Thyroid gland (tissue), 4 donors: ENCODE results near the gene ZNF469. TPM values are rescaled to one million over a fixed set of nuclear protein-coding genes. Genes with fewer than 3 reads are reported as not detected.
"Not testable (repeated sequence)": the region's sequence is repeated elsewhere in the genome, so short reads cannot be mapped to it uniquely, and the experiment has no call there.

Experiments
- DNase-seq, 2 donors: peaks; one replicate each; pipeline ENCODE4 v3.0.0-alpha.2; 2019
- H3K27ac ChIP-seq, 3 donors: fragments of 200-600 bp; sonication (generic); 1 replicate in 2 of 3; 2 replicates in 1 of 3; pipeline ENCODE4 v1.5.1; 2016 to 2019; ENCODE audit warnings: mild to moderate bottlenecking in 1 of 3, moderate library complexity in 1 of 3
- H3K27me3 ChIP-seq: fragments of 200-600 bp; sonication (generic); one replicate; pipeline ENCODE4 v1.5.1; 2019
- H3K36me3 ChIP-seq, 2 donors: fragments of 200-600 bp; sonication (generic); one replicate each; pipeline ENCODE4 v1.5.1; 2016 to 2019
- H3K4me1 ChIP-seq, 2 donors: fragments of 200-600 bp; sonication (generic); one replicate each; pipeline ENCODE4 v1.5.1; 2017 to 2019
- H3K4me3 ChIP-seq, 3 donors: fragments of 200-600 bp; sonication (generic); replicated peaks in 1 of 3; 1 replicate in 2 of 3; 2 replicates in 1 of 3; pipeline ENCODE4 v1.5.1; 2016; ENCODE audit warnings: mild to moderate bottlenecking in 1 of 3
- H3K9me3 ChIP-seq: fragments of 200-600 bp; sonication (generic); one replicate; pipeline ENCODE4 v1.5.1; 2017
- POLR2A ChIP-seq, 2 donors: fragments of 450-650 bp; IDR thresholded peaks; one replicate each; pipeline ENCODE4 v1.6.1; 2017; ENCODE audit warnings: antibody characterized with exemption in 2 of 2, mild to moderate bottlenecking in 2 of 2, moderate library complexity in 1 of 2
- WGBS, 2 donors: methylation state at CpG; one replicate each; pipeline ENCODE4 v1.1.5; 2017; 5-methylcytosine and 5-hydroxymethylcytosine counted together
- intact Hi-C: fragments of 100-400 bp; cut with DNase I; formaldehyde crosslinking; loops from one replicate; pipeline ENCODE4 v1.15.1; 2023
- total RNA-seq, 4 donors: library from RNA; depleted of rRNA; stranded (reverse); fragments of >200 nt; gene quantifications; one replicate each; pipeline ENCODE4 v1.2.3, GENCODE V29; 2016
- TF ChIP-seq, protein P1 (sequence below), 6 experiments: fragments of 200-600 bp in 3 of 6; fragments of 450-650 bp in 3 of 6; sonication (generic) in 3 of 6; IDR thresholded peaks; one replicate each; pipeline ENCODE4 v1.5.1; 2016 to 2019; ENCODE audit warnings: antibody characterized with exemption in 6 of 6, mild to moderate bottlenecking in 2 of 6, inconsistent platforms in 1 of 6, moderate library complexity in 1 of 6

Gene ZNF469
- total RNA-seq, 4 donors from 2014 or later = 0.22 to 0.96 (median 0.32) TPM

DNA sequence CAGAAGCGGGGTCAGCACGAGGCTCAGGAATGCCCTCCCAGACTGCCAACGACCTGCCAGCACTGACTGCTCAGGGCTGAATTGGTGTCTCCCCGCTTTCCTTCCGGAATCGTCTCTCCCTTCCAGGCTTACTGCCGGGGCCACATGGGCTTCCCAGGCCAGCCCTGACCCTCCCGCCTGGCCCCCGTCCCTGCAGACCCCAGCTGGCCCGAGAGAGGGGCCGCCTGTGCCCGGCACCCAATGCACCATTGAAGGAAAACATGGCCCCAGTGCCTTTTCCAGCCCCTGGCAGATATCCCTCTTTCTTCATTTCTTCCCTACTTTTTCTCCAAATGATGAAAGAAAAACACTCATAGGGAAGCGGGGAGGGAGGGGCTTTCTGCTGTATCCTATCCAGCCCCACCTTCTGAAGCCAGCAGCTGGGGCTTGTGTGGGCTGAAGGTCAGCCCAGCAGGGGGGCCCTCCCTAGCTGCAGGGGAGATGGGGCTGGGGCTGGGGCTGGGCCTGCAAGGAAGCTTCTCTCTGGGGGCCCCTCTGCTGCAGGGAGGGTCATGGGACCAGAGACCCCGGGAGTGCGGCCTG is 25.9 kb downstream of the ZNF469 start:
- 64 to 73% methylated on average over 13 to 15 of the region's 15 CpGs for WGBS, 2 donors
- H3K27ac ChIP-seq = no peak overlapping the region
- H3K9me3 ChIP-seq = no peaks in the 10 kb centered on the region
- H3K4me3 ChIP-seq = no peak overlapping the region
- intact Hi-C loops = no loop called here
- H3K4me1 ChIP-seq = no peaks in the 10 kb centered on the region
- H3K36me3 ChIP-seq = no peaks in the 10 kb centered on the region
- no peaks in the 10 kb centered on the region for H3K27me3 ChIP-seq
- DNase-seq = no peak
- no peak for TF ChIP-seq POLR2A (IDR thresholded peaks at IDR 0.05)
- TF ChIP-seq, protein P1, sequence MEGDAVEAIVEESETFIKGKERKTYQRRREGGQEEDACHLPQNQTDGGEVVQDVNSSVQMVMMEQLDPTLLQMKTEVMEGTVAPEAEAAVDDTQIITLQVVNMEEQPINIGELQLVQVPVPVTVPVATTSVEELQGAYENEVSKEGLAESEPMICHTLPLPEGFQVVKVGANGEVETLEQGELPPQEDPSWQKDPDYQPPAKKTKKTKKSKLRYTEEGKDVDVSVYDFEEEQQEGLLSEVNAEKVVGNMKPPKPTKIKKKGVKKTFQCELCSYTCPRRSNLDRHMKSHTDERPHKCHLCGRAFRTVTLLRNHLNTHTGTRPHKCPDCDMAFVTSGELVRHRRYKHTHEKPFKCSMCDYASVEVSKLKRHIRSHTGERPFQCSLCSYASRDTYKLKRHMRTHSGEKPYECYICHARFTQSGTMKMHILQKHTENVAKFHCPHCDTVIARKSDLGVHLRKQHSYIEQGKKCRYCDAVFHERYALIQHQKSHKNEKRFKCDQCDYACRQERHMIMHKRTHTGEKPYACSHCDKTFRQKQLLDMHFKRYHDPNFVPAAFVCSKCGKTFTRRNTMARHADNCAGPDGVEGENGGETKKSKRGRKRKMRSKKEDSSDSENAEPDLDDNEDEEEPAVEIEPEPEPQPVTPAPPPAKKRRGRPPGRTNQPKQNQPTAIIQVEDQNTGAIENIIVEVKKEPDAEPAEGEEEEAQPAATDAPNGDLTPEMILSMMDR (IDR thresholded peaks at IDR 0.05) = no peak

DNA sequence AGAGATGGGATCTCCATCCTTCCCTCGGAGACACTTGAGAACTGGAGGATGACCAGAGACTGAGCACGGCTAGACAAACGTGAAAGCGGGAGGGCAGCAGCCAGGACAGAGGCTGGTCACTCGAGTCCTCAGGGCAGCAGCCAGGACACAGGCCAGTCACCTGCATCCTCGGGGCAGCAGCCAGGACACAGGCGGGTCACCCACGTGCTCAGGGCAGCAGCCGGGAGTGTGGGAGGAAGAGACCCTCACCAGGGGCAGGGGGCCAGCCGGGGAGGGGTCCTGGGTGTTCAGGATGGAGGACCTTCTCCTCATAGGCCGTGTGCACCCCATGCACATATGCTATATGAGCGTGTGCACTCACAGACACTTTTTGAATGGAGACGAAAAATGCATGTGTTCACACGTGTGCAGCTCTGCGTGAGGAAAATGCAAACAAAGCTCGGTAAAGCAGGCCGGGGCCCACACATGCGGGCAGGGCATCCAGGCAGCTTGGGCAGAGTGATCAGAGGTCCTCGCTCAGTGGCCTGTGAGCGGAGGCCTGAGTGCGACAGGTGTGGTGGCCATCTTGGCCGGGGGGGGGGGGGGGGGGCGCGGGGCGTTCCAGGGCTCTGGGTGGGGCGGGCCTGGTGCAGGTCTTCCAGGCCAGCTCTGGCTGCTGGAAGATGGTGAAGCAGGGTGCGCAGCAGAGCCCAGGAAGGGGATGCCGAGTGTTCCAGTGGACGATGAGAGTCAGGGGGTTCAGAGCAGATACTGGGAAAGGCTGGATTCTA is 26.7 kb downstream of the ZNF469 start:
- no peak overlapping the region for H3K4me3 ChIP-seq
- H3K27me3 ChIP-seq = no peaks in the 10 kb centered on the region
- H3K36me3 ChIP-seq = no peaks in the 10 kb centered on the region
- no peak for TF ChIP-seq POLR2A (IDR thresholded peaks at IDR 0.05)
- TF ChIP-seq, protein P1 (IDR thresholded peaks at IDR 0.05) = no peak
- no peaks in the 10 kb centered on the region for H3K9me3 ChIP-seq
- H3K27ac ChIP-seq = no peak overlapping the region
- DNase-seq = no peak
- no peaks in the 10 kb centered on the region for H3K4me1 ChIP-seq
- 74 to 83% methylated on average over 23 of the region's 29 CpGs for WGBS, 2 donors
- intact Hi-C loops = no loop called here

- DNase-seq, H3K4me3 ChIP-seq, H3K4me1 ChIP-seq, H3K9me3 ChIP-seq, H3K36me3 ChIP-seq, H3K27me3 ChIP-seq, H3K27ac ChIP-seq, intact Hi-C loops: not testable (repeated sequence)
- 96% methylated on average over 26 to 28 of the region's 28 CpGs for WGBS, 2 donors
Observed at GRCh38 chr16:88410297-88410968, 27.7 kb downstream of the ZNF469 start.

GRCh38 chr16:88411951-88412576 is 29.3 kb downstream of the ZNF469 start:
- Histone ChIP-seq H3K4me1 (no peaks in the 10 kb centered on the region), H3K27me3 (no peaks in the 10 kb centered on the region), H3K36me3 (no peaks in the 10 kb centered on the region), H3K27ac (no peak overlapping the region), H3K9me3 (no peaks in the 10 kb centered on the region), H3K4me3 (no peak overlapping the region)
- TF ChIP-seq, protein P1 (IDR thresholded peaks at IDR 0.05) = no peak
- no peak for TF ChIP-seq POLR2A (IDR thresholded peaks at IDR 0.05)
- intact Hi-C loops = no loop called here
- 88 to 94% methylated on average over 11 to 16 of the region's 18 CpGs for WGBS, 2 donors
- DNase-seq = no peak

- no peaks in the 10 kb centered on the region for H3K36me3 ChIP-seq
- H3K4me1 ChIP-seq = no peaks in the 10 kb centered on the region
- no peak overlapping the region for H3K4me3 ChIP-seq
- TF ChIP-seq, protein P1 (IDR thresholded peaks at IDR 0.05) = no peak
- DNase-seq = no peak
- no peaks in the 10 kb centered on the region for H3K27me3 ChIP-seq
- H3K9me3 ChIP-seq = no peaks in the 10 kb centered on the region
- intact Hi-C loops = no loop called here
- H3K27ac ChIP-seq = no peak overlapping the region
- 82 to 86% methylated on average over 10 to 16 of the region's 16 CpGs for WGBS, 2 donors
Observed at GRCh38 chr16:88412766-88413165, 30.0 kb downstream of the ZNF469 start.
